ENCODE data around the gene PNPLA3.

PNPLA3 gene

GRCh38 chr22:43945632-43946383 lies 22.2 kb downstream of the PNPLA3 start:
- Histone ChIP-seq H3K9me3 (ENCODE audit: control insufficient read depth in 1 of 2, low read length in 2 of 2) (no peaks in the 10 kb centered on the region), H3K27ac (ENCODE audit: low read depth, low read length) (no peak overlapping the region), H3K27me3 (ENCODE audit: control insufficient read depth in 1 of 2, insufficient read depth in 2 of 2, low read length in 2 of 2) (no peaks in the 10 kb centered on the region), H3K4me3 (ENCODE audit: low read depth in 1 of 2, low read length in 2 of 2) (no peak overlapping the region), H3K36me3 (ENCODE audit: control insufficient read depth in 1 of 2, insufficient read depth in 2 of 2, low read length in 2 of 2) (no peaks in the 10 kb centered on the region), H3K4me1 (ENCODE audit: control insufficient read depth in 1 of 2, insufficient read depth in 2 of 2, low read length in 2 of 2) (no peaks in the 10 kb centered on the region), H3K9ac (ENCODE audit: low read depth in 1 of 2, low read length in 2 of 2) (no peak overlapping the region)

- Histone ChIP-seq H3K4me1 (ENCODE audit: control insufficient read depth in 1 of 2, insufficient read depth in 2 of 2, low read length in 2 of 2) (no peaks in the 10 kb centered on the region), H3K27me3 (ENCODE audit: control insufficient read depth in 1 of 2, insufficient read depth in 2 of 2, low read length in 2 of 2) (no peaks in the 10 kb centered on the region), H3K27ac (ENCODE audit: low read depth, low read length) (no peak overlapping the region), H3K9me3 (ENCODE audit: control insufficient read depth in 1 of 2, low read length in 2 of 2) (no peaks in the 10 kb centered on the region), H3K9ac (ENCODE audit: low read depth in 1 of 2, low read length in 2 of 2) (no peak overlapping the region), H3K4me3 (ENCODE audit: low read depth in 1 of 2, low read length in 2 of 2) (no peak overlapping the region), H3K36me3 (ENCODE audit: control insufficient read depth in 1 of 2, insufficient read depth in 2 of 2, low read length in 2 of 2) (no peaks in the 10 kb centered on the region)
These were observed 22.7 kb downstream of the PNPLA3 start for GRCh38 chr22:43946384-43946667.

- Histone ChIP-seq H3K27ac (ENCODE audit: low read depth, low read length) (no peak overlapping the region), H3K36me3 (ENCODE audit: control insufficient read depth in 1 of 2, insufficient read depth in 2 of 2, low read length in 2 of 2) (no peaks in the 10 kb centered on the region), H3K4me1 (ENCODE audit: control insufficient read depth in 1 of 2, insufficient read depth in 2 of 2, low read length in 2 of 2) (no peaks in the 10 kb centered on the region), H3K27me3 (ENCODE audit: control insufficient read depth in 1 of 2, insufficient read depth in 2 of 2, low read length in 2 of 2) (no peaks in the 10 kb centered on the region), H3K9ac (ENCODE audit: low read depth in 1 of 2, low read length in 2 of 2) (no peak overlapping the region), H3K4me3 (ENCODE audit: low read depth in 1 of 2, low read length in 2 of 2) (no peak overlapping the region), H3K9me3 (ENCODE audit: control insufficient read depth in 1 of 2, low read length in 2 of 2) (no peaks in the 10 kb centered on the region)
These were observed 25.3 kb downstream of the PNPLA3 start for GRCh38 chr22:43948836-43949406.

- H3K4me3 ChIP-seq (ENCODE audit: low read depth in 1 of 2, low read length in 2 of 2): no peak overlapping the region
- peaks cover 12 to 13% of the 10 kb centered on the region in 2 donors for H3K4me1 ChIP-seq (ENCODE audit: control insufficient read depth in 1 of 2, insufficient read depth in 2 of 2, low read length in 2 of 2)
- H3K27ac ChIP-seq (ENCODE audit: low read depth, low read length): no peak overlapping the region
- H3K9ac ChIP-seq (ENCODE audit: low read depth in 1 of 2, low read length in 2 of 2): no peak overlapping the region
- no peaks in the 10 kb centered on the region for H3K27me3 ChIP-seq (ENCODE audit: control insufficient read depth in 1 of 2, insufficient read depth in 2 of 2, low read length in 2 of 2)
- no peaks in the 10 kb centered on the region for H3K36me3 ChIP-seq (ENCODE audit: control insufficient read depth in 1 of 2, insufficient read depth in 2 of 2, low read length in 2 of 2)
- H3K9me3 ChIP-seq (ENCODE audit: control insufficient read depth in 1 of 2, low read length in 2 of 2): no peaks in the 10 kb centered on the region
These were observed 27.8 kb downstream of the PNPLA3 start for GRCh38 chr22:43951391-43951790.

- no peaks in the 10 kb centered on the region for H3K27me3 ChIP-seq (ENCODE audit: control insufficient read depth in 1 of 2, insufficient read depth in 2 of 2, low read length in 2 of 2)
- peaks cover 18 to 19% of the 10 kb centered on the region in 2 donors for H3K4me1 ChIP-seq (ENCODE audit: control insufficient read depth in 1 of 2, insufficient read depth in 2 of 2, low read length in 2 of 2)
- H3K27ac ChIP-seq (ENCODE audit: low read depth, low read length): no peak overlapping the region
- H3K9ac ChIP-seq (ENCODE audit: low read depth in 1 of 2, low read length in 2 of 2): no peak overlapping the region
- no peaks in the 10 kb centered on the region for H3K9me3 ChIP-seq (ENCODE audit: control insufficient read depth in 1 of 2, low read length in 2 of 2)
- H3K36me3 ChIP-seq (ENCODE audit: control insufficient read depth in 1 of 2, insufficient read depth in 2 of 2, low read length in 2 of 2): no peaks in the 10 kb centered on the region
- H3K4me3 ChIP-seq (ENCODE audit: low read depth in 1 of 2, low read length in 2 of 2): no peak overlapping the region
These were observed 28.4 kb downstream of the PNPLA3 start for GRCh38 chr22:43951966-43952365.

GRCh38 chr22:43953988-43954785 lies 30.6 kb downstream of the PNPLA3 start:
- no peaks in the 10 kb centered on the region for H3K27me3 ChIP-seq (ENCODE audit: control insufficient read depth in 1 of 2, insufficient read depth in 2 of 2, low read length in 2 of 2)
- H3K36me3 ChIP-seq (ENCODE audit: control insufficient read depth in 1 of 2, insufficient read depth in 2 of 2, low read length in 2 of 2): no peaks in the 10 kb centered on the region
- H3K9me3 ChIP-seq (ENCODE audit: control insufficient read depth in 1 of 2, low read length in 2 of 2): no peaks in the 10 kb centered on the region
- H3K4me3 ChIP-seq (ENCODE audit: low read depth in 1 of 2, low read length in 2 of 2): peak overlapping the region; percentile 85 to 92
- peaks cover 19% of the 10 kb centered on the region in 2 donors for H3K4me1 ChIP-seq (ENCODE audit: control insufficient read depth in 1 of 2, insufficient read depth in 2 of 2, low read length in 2 of 2)
- H3K9ac ChIP-seq (ENCODE audit: low read depth in 1 of 2, low read length in 2 of 2): peak overlapping the region; percentile 77 to 81
- no peak overlapping the region for H3K27ac ChIP-seq (ENCODE audit: low read depth, low read length)

- H3K27ac ChIP-seq (ENCODE audit: low read depth, low read length): peak within 1 kb of the TSS; percentile 81
- peak within 1 kb of the TSS; percentile 85 to 92 for H3K4me3 ChIP-seq (ENCODE audit: low read depth in 1 of 2, low read length in 2 of 2)
- H3K4me1 ChIP-seq (ENCODE audit: control insufficient read depth in 1 of 2, insufficient read depth in 2 of 2, low read length in 2 of 2): peaks cover 19% of the 10 kb centered on the region in 2 donors
- peak within 1 kb of the TSS; percentile 77 to 81 for H3K9ac ChIP-seq (ENCODE audit: low read depth in 1 of 2, low read length in 2 of 2)
- H3K9me3 ChIP-seq (ENCODE audit: control insufficient read depth in 1 of 2, low read length in 2 of 2): no peaks in the 10 kb centered on the region
- no peaks in the 10 kb centered on the region for H3K27me3 ChIP-seq (ENCODE audit: control insufficient read depth in 1 of 2, insufficient read depth in 2 of 2, low read length in 2 of 2)
- H3K36me3 ChIP-seq (ENCODE audit: control insufficient read depth in 1 of 2, insufficient read depth in 2 of 2, low read length in 2 of 2): no peaks in the 10 kb centered on the region
These were observed 31.7 kb downstream of the PNPLA3 start, which contains the start of gene SAMM50 for GRCh38 chr22:43955040-43955882. TSS of gene SAMM50 (plus strand) at chr22:43955442. CDS start at chr22:43955578, 136 bp downstream.

- peaks cover 19% of the 10 kb centered on the region in 2 donors for H3K4me1 ChIP-seq (ENCODE audit: control insufficient read depth in 1 of 2, insufficient read depth in 2 of 2, low read length in 2 of 2)
- H3K27me3 ChIP-seq (ENCODE audit: control insufficient read depth in 1 of 2, insufficient read depth in 2 of 2, low read length in 2 of 2): no peaks in the 10 kb centered on the region
- peak overlapping the region; percentile 85 to 92 for H3K4me3 ChIP-seq (ENCODE audit: low read depth in 1 of 2, low read length in 2 of 2)
- peak overlapping the region; percentile 81 for H3K27ac ChIP-seq (ENCODE audit: low read depth, low read length)
- no peaks in the 10 kb centered on the region for H3K36me3 ChIP-seq (ENCODE audit: control insufficient read depth in 1 of 2, insufficient read depth in 2 of 2, low read length in 2 of 2)
- H3K9me3 ChIP-seq (ENCODE audit: control insufficient read depth in 1 of 2, low read length in 2 of 2): no peaks in the 10 kb centered on the region
- peak overlapping the region; percentile 77 for H3K9ac ChIP-seq (ENCODE audit: low read depth in 1 of 2, low read length in 2 of 2)
These were observed 32.5 kb downstream of the PNPLA3 start for GRCh38 chr22:43955883-43956782.

GRCh38 chr22:43956805-43957463 lies 33.3 kb downstream of the PNPLA3 start:
- Histone ChIP-seq H3K9me3 (ENCODE audit: control insufficient read depth in 1 of 2, low read length in 2 of 2) (no peaks in the 10 kb centered on the region), H3K36me3 (ENCODE audit: control insufficient read depth in 1 of 2, insufficient read depth in 2 of 2, low read length in 2 of 2) (no peaks in the 10 kb centered on the region), H3K9ac (ENCODE audit: low read depth in 1 of 2, low read length in 2 of 2) (no peak overlapping the region), H3K27ac (ENCODE audit: low read depth, low read length) (no peak overlapping the region), H3K27me3 (ENCODE audit: control insufficient read depth in 1 of 2, insufficient read depth in 2 of 2, low read length in 2 of 2) (no peaks in the 10 kb centered on the region), H3K4me1 (ENCODE audit: control insufficient read depth in 1 of 2, insufficient read depth in 2 of 2, low read length in 2 of 2) (peaks cover 19% of the 10 kb centered on the region in 2 donors), H3K4me3 (ENCODE audit: low read depth in 1 of 2, low read length in 2 of 2) (peak overlapping the region; percentile 85 to 92)

Measured in duodenal mucosa (tissue), 2 donors.